SK-N-MC (cell line): ENCODE results near the gene CD302.

Source experiments
- EZH2 ChIP-seq: fragments of 200-600 bp; sonication (generic); IDR thresholded peaks from one replicate; pipeline ENCODE4 v1.6.1; 2017; ENCODE audit warnings: antibody characterized with exemption
- FOXP2 ChIP-seq: optimal IDR thresholded peaks from 2 replicates; pipeline ENCODE3; 2011; ENCODE audit warnings: mild to moderate bottlenecking, moderate library complexity; ENCODE audit not compliant: insufficient read depth; ENCODE audit errors: extremely low read length, control extremely low read depth
- POLR2AphosphoS5 ChIP-seq: IDR thresholded peaks from 2 replicates; pipeline ENCODE4 v1.6.1; 2012; ENCODE audit warnings: mild to moderate bottlenecking, low read depth, low read length, borderline replicate concordance

DNA sequence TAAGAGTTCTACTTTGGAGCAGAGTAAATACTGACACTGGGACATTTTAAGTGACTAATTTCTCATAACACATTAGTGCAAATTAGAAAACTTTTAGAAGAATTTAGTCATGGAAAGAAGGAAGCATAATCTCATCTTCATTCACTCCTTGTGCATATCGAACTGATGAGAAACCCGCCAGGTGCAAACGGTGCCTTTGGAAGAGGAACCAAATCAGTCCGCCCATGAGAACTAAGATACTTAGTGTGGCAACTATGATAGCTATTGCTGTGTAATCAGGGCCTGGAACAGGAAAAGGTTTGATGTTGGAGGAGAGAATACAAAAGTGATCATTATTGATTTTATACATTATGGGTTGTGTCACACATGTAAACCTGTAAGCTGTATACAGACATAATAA, 6.9 kb upstream of the CD302 start:
- TF ChIP-seq POLR2AphosphoS5, result no peak
- no peak for TF ChIP-seq EZH2
- TF ChIP-seq FOXP2, result no peak
